Testis (tissue), 3 donors: Measurements from ENCODE around the gene CDH13. TPM values are rescaled to one million over a fixed set of nuclear protein-coding genes. Genes with fewer than 3 reads are reported as not detected.

Experiments used
- DNase-seq: peaks from one replicate; pipeline ENCODE4 v3.0.0-alpha.2; 2019
- H3K27ac ChIP-seq, 2 donors: fragments of 200-600 bp; sonication (generic); one replicate each; pipeline ENCODE4 v1.5.1; 2019
- H3K27me3 ChIP-seq: fragments of 200-600 bp; sonication (generic); one replicate; pipeline ENCODE4 v1.5.1; 2019
- H3K36me3 ChIP-seq: fragments of 200-600 bp; sonication (generic); one replicate; pipeline ENCODE4 v1.5.1; 2017; ENCODE audit warnings: low read depth; ENCODE audit errors: missing control alignments
- H3K4me1 ChIP-seq: fragments of 200-600 bp; sonication (generic); one replicate; pipeline ENCODE4 v1.5.1; 2019
- H3K4me3 ChIP-seq, 2 donors: fragments of 200-600 bp; sonication (generic); one replicate each; pipeline ENCODE4 v1.5.1; 2017 to 2019
- H3K9me3 ChIP-seq: fragments of 200-600 bp; sonication (generic); one replicate; pipeline ENCODE4 v1.5.1; 2017
- POLR2A ChIP-seq: fragments of 450-650 bp; IDR thresholded peaks from one replicate; pipeline ENCODE4 v1.6.1; 2017; ENCODE audit warnings: antibody characterized with exemption, mild to moderate bottlenecking, moderate library complexity
- WGBS, 2 donors: methylation state at CpG; one replicate each; pipeline ENCODE4 v1.1.5; 2018; 5-methylcytosine and 5-hydroxymethylcytosine counted together
- intact Hi-C: fragments of 100-400 bp; cut with DNase I; formaldehyde crosslinking; loops from one replicate; pipeline ENCODE4 v1.15.1; 2023; ENCODE audit warnings: low total_unique reads
- polyA plus RNA-seq: library from polyadenylated mRNA; stranded (reverse); fragments of 350-450 nt; fragmentation: Illumina TruSeq; extraction: RNeasy Lipid Tissue Mini Kit (QIAGEN cat#74804); gene quantifications from one replicate; pipeline ENCODE4 v1.2.3, GENCODE V29; 2014; ENCODE audit warnings: low read depth, low replicate concordance; ENCODE audit not compliant: insufficient read depth
- total RNA-seq, 2 donors: library from RNA; depleted of rRNA; stranded (reverse); fragments of >200 nt; gene quantifications; one replicate each; pipeline ENCODE4 v1.2.3, GENCODE V29; 2016
- TF ChIP-seq, protein P1 (sequence below), 3 experiments: fragments of 450-650 bp in 2 of 3; fragments of 200-600 bp in 1 of 3; sonication (generic) in 1 of 3; IDR thresholded peaks; one replicate each; pipeline ENCODE4 v1.5.1; 2016 to 2019; ENCODE audit warnings: antibody characterized with exemption in 3 of 3, mild to moderate bottlenecking in 2 of 3, moderate library complexity in 1 of 3

The CDH13 gene
- total and polyA plus RNA-seq, 3 donors from 2014 or later, result 1.2 to 11.1 (median 2.0) TPM

- 12 to 40% methylated on average over 3 of the region's 3 CpGs for WGBS, 2 donors
Observed at GRCh38 chr16:83389751-83390150, 763.0 kb downstream of the CDH13 start.

DNA sequence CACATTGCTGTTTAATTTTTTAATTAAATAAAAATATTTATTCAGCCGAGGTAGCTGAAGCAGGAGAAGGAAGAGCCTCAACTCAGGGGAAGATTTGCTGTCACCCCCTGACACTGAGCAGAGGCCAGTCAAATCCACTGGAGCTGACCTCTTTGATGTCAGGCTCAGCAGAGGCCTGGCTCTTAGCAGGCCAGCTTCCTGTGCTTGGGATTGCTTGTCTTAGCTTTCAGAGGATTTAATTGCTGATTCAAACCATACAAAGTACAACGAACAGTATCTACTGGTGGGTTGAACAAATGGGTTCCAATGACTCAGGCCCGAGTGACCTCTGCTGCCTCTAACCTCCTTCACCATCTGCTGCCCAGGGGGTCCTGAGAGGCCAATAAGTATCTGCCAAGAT is 764.0 kb downstream of the CDH13 start:
- 38 to 51% methylated on average over 3 of the region's 3 CpGs for WGBS, 2 donors
- no peak for DNase-seq
- H3K4me3 ChIP-seq, result no peak overlapping the region

More at GRCh38 chr16:83389751-83390150, 763.0 kb downstream of the CDH13 start:
- no peaks in the 10 kb centered on the region for H3K27me3 ChIP-seq
- TF ChIP-seq, protein P1, sequence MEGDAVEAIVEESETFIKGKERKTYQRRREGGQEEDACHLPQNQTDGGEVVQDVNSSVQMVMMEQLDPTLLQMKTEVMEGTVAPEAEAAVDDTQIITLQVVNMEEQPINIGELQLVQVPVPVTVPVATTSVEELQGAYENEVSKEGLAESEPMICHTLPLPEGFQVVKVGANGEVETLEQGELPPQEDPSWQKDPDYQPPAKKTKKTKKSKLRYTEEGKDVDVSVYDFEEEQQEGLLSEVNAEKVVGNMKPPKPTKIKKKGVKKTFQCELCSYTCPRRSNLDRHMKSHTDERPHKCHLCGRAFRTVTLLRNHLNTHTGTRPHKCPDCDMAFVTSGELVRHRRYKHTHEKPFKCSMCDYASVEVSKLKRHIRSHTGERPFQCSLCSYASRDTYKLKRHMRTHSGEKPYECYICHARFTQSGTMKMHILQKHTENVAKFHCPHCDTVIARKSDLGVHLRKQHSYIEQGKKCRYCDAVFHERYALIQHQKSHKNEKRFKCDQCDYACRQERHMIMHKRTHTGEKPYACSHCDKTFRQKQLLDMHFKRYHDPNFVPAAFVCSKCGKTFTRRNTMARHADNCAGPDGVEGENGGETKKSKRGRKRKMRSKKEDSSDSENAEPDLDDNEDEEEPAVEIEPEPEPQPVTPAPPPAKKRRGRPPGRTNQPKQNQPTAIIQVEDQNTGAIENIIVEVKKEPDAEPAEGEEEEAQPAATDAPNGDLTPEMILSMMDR (IDR thresholded peaks at IDR 0.05), result no peak
- no peak for TF ChIP-seq POLR2A
- DNase-seq, result no peak
- H3K4me3 ChIP-seq, result no peak overlapping the region
- H3K36me3 ChIP-seq, result no peaks in the 10 kb centered on the region
- H3K9me3 ChIP-seq, result no peaks in the 10 kb centered on the region
- no peak overlapping the region for H3K27ac ChIP-seq
- no peaks in the 10 kb centered on the region for H3K4me1 ChIP-seq
- intact Hi-C loops, result no loop called here

DNA sequence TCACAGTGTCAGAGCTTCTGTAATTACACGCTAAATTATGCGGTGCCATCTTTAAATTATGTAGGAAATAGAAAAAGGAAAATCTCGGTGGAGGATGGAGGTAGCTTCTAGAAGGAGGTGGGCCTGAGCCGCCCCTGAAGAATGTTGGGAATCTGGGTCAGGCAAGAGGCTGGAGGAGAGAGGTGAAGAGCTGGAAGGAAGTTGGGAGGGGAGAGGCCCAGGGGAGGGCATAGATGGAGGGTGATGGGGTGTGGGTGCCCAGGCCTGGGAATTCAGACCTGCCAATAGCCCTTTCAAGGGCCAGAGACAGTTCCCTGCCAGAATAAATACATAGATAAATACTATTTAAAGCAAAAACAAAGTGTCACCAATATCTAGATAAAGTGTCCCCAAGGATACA is 766.0 kb downstream of the CDH13 start:
- H3K27me3 ChIP-seq, result no peaks in the 10 kb centered on the region
- no peak for TF ChIP-seq POLR2A
- TF ChIP-seq, protein P1 (IDR thresholded peaks at IDR 0.05), result no peak
- no peaks in the 10 kb centered on the region for H3K9me3 ChIP-seq
- intact Hi-C loops, result no loop called here
- H3K27ac ChIP-seq, result no peak overlapping the region
- H3K4me1 ChIP-seq, result peaks cover 1% of the 10 kb centered on the region
- H3K36me3 ChIP-seq, result no peaks in the 10 kb centered on the region
- 71 to 73% methylated on average over 4 of the region's 4 CpGs for WGBS, 2 donors
- no peak for DNase-seq
- H3K4me3 ChIP-seq, result no peak overlapping the region

More for the DNA sequence above, 764.0 kb downstream of the CDH13 start:
- no peaks in the 10 kb centered on the region for H3K27me3 ChIP-seq
- no peak for TF ChIP-seq POLR2A
- TF ChIP-seq, protein P1 (IDR thresholded peaks at IDR 0.05), result no peak
- H3K36me3 ChIP-seq, result no peaks in the 10 kb centered on the region
- H3K9me3 ChIP-seq, result no peaks in the 10 kb centered on the region
- H3K27ac ChIP-seq, result no peak overlapping the region
- no peaks in the 10 kb centered on the region for H3K4me1 ChIP-seq
- intact Hi-C loops, result no loop called here

- Histone ChIP-seq H3K27me3 (no peaks in the 10 kb centered on the region), H3K4me1 (peaks cover 8% of the 10 kb centered on the region), H3K27ac (no peak overlapping the region), H3K4me3 (no peak overlapping the region), H3K9me3 (no peaks in the 10 kb centered on the region), H3K36me3 (no peaks in the 10 kb centered on the region)
- no peak for DNase-seq
- intact Hi-C loops, result no loop called here
- TF ChIP-seq POLR2A, result no peak
- TF ChIP-seq, protein P1 (IDR thresholded peaks at IDR 0.05), result no peak
- 52 to 61% methylated on average over 6 of the region's 6 CpGs for WGBS, 2 donors
Observed at GRCh38 chr16:83393196-83393981, 766.6 kb downstream of the CDH13 start.
